Measurements from ENCODE around the gene MRPS18A.

- TF ChIP-seq CTCF (IDR thresholded peaks at IDR 0.05) (no peak), POLR2A (IDR thresholded peaks at IDR 0.05) (no peak)
These were observed 8.5 kb downstream of the MRPS18A start for GRCh38 chr6:43679057-43679456.
